NCI-H2107 treated with DMSO at 0.1 percent for 48 hours (cell line): ENCODE results near the gene EDIL3.
"Not testable (repeated sequence)": the region's sequence is repeated elsewhere in the genome, so short reads cannot be mapped to it uniquely, and the experiment has no call there.

Experiments used
- DNase-seq: peaks from one replicate; lab custom pipeline; 2025; ENCODE audit not compliant: unreplicated experiment; lab: John Stamatoyannopoulos, UW

EDIL3 gene

DNA sequence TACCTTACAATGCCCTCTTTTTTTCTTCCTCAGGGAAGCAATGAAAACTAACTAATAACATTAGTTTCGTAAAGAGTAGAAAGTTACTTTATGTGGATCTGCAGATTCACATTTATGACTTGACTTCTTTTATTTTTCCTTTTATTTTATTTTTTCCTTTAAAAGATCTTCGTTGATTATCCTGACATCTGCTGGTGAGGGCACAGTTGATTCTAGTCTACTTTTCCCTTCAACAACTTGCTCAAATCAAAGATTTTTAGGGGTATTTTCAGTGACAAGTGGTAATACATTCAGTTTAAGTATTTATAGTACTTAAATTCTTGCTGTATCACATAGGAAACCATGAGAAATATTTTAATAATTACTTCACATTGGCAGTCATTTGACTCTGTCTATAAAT is 4.9 kb downstream of the EDIL3 start:
- DNase-seq, result no peak

DNA sequence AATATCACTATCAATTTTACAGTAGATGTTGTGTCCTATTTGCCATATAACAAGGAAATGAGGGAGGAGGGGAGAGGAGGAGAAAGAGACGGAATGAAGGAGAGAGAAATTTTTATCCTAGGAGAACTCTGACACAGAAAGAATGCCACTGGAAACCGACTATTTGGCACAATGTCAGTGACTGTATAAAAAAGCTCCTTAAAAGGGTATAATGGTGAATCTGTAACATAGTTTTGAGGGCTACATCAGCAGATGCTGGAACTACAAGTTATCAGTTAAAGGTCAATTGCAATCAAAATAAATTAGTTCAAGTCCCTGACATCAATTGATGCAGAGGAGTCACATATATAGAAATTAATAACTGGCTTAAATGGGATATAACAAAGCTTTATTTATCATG is 5.7 kb downstream of the EDIL3 start:
- no peak for DNase-seq

GRCh38 chr5:84378420-84378819 is 6.3 kb downstream of the EDIL3 start:
- no peak for DNase-seq

GRCh38 chr5:84376346-84376745 is 8.3 kb downstream of the EDIL3 start:
- DNase-seq, result no peak

- DNase-seq, result no peak
Measured at GRCh38 chr5:84374568-84374967, 10.1 kb downstream of the EDIL3 start.

GRCh38 chr5:84373506-84373905 is 11.2 kb downstream of the EDIL3 start:
- DNase-seq, result no peak

GRCh38 chr5:84372066-84372695 is 12.5 kb downstream of the EDIL3 start:
- no peak for DNase-seq

GRCh38 chr5:84370176-84370575 is 14.5 kb downstream of the EDIL3 start:
- DNase-seq, result no peak

DNA sequence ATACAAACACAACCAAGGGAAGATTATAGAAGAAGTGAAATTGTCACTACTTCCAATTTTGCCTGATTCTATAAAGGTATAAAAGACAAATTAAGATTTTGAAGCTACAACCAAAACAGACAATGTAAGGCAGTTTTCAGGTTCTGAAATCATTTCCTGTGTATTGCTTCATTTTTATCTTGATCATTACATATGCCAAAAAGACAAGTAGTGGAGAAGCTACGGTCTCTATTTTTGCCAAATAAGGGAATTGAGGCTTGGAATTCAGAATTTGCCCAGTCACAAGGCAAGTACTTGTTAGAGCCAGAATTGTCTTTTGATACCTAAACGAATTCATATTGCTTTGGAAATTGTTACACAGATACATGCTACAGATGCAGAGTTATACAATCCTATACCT is 20.6 kb downstream of the EDIL3 start:
- no peak for DNase-seq

GRCh38 chr5:84362061-84362720 is 22.5 kb downstream of the EDIL3 start:
- DNase-seq, result no peak

- no peak for DNase-seq
Measured at GRCh38 chr5:84361572-84361971, 23.1 kb downstream of the EDIL3 start.

DNA sequence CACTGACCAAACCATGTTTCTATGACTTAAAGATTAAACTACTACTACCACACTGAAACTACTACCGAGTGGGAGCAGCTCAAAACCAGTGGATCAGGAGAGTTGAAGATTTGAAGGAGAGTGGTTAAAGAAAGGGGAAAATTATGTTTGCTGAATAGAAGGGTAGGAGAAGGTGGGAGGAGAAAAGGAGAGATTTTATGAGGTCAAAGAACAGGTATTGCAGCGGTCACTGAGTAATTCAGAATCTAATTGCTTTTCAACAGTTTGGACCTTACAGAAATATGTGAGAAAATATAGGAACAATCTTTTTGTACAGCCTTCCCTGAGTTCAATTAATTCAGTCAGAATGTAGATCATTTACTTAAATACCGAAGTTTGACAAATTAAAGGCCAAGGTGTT is 24.6 kb downstream of the EDIL3 start:
- DNase-seq, result no peak

DNA sequence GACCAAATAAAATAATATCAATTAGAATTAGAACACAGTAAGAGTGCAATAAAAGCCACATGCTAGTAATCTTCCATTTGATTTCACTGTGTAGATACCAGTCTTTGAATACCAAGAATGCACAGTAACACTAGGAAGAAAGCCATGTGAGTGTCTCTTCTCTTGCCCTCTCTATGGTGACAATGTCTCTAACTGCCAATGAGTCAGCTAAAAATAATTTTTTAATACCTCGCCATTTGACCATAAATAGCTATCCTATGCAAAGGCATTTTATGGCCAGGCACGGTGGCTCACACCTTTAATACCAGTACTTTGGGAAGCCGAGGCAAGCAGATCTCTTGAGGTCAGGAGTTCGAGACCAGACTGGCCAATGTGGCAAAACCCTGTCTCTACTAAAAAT is 30.6 kb downstream of the EDIL3 start:
- DNase-seq, result no peak

DNA sequence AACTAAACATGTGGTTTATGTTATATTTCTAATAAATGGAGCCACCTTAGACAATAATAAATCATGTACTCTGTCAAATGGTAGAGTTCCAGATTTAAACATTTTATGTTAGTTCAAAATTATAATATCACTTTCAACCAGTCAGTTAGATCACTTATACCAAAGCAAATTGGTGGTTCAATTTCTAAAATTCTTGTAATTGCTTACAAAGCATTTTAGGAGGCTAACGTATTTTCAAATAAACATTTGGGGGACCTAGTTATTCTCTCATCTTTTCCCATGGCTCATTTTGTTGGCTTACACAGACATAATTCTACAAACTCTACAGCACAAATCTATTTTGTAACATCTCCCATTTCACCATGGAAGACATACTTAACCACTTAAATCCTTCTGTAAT is 39.9 kb downstream of the EDIL3 start:
- no peak for DNase-seq

GRCh38 chr5:84343171-84343570 is 41.5 kb downstream of the EDIL3 start:
- no peak for DNase-seq

- no peak for DNase-seq
Measured at GRCh38 chr5:84332106-84332505, 52.6 kb downstream of the EDIL3 start.

DNA sequence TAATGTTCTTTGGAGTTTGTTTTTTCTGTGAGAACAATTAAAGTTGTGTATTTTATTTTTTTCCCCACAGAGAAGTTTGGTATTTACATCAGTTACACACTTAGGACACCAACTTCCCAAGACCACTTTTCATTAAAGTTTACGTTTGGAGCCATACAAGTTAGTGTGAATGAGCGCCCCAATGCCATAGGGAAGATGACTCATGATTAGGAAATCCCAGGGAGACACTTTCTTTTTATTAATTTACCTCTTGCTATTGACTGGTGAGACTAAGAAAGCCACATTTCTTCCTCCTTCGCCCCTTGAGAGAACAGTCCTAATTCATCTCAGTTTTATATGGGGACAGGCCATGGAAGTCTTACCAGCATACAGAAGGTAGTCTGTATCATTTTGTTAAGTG is 57.1 kb downstream of the EDIL3 start:
- DNase-seq, result no peak

DNA sequence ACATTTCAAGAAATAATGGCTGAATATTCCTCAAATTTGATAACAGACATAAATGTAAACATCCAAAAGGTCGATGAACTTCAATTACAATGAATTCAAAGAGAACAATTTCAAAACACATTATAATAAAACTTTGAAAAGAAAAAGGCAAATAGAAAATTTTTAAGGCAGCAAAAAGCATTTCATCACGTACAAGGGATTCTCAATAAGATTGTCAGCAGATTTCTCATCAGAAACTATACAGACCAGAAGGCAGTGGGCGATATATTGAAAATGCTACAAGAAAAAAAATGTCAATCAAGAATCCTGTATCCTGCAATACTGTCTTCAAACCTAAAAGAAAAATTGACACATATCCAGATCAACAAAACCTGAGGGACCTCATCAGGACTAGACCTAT is 62.0 kb downstream of the EDIL3 start:
- no peak for DNase-seq

DNA sequence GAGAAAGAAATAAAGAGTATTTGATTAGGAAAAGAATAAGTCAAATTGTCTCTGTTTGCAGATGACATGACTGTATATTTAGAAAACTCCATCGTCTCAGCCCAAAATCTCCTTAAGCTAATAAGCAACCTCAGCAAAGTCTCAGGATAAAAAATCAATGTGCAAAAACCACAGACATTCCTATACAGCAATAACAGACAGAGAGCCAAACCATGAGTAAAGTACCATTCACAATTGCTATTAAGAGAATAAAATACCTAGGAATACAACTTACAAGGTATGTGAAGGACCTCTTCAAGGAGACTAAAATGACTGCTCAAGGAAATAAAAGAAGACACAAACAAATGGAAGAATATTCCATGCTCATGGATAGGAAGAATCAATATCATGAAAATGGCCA is 66.9 kb downstream of the EDIL3 start:
- not testable (repeated sequence) for DNase-seq

DNA sequence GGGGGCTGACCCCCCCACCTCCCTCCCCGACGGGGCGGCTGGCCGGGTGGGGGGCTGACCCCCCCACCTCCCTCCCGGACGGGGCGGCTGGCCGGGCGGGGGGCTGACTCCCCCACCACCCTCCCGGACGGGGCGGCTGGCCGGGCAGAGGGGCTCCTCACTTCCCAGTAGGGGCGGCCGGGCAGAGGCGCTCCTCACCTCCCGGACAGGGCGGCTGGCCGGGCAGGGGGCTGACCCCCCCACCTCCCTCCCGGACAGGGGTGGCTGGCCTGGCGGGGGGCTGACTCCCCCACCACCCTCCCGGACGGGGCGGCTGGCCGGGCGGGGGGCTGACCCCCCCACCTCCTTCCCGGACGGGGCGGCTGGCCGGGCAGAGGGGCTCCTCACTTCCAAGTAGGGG is 72.4 kb downstream of the EDIL3 start:
- not testable (repeated sequence) for DNase-seq

DNA sequence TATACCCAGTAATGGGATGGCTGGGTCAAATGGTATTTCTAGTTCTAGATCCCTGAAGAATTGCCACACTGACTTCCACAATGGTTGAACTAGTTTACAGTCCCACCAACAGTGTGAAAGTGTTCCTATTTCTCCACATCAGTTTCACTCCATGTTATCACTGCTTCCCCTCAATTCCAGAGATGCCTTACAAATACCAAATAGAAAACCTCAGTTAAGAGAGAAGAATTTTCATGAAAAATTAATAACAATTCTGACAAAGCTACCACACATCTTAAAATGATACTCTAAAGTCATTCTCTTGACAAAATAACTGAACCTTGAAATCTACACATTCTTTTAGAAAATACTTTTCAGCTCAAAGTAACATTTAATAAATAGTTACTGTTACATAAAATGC is 74.8 kb downstream of the EDIL3 start:
- not testable (repeated sequence) for DNase-seq

- DNase-seq, result no peak
Measured at GRCh38 chr5:84306601-84307000, 78.1 kb downstream of the EDIL3 start.

DNA sequence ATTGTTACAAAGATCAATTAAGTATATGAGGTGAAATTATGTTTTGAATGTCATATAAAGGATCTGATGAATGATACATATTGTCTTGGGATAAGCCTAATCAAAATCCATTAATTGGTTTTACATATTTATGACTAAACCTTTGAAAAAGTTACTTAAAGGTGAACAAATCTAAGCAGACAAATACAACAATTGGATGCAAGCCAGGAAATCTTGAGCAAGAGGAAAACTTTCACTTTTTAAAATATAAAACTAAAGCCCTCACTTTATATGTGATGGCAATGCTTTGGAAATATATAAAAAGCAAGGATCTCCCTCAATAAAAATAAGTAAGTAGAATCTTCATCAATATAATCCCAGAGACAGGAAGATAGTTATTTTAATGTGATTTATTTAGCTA is 80.1 kb downstream of the EDIL3 start:
- DNase-seq, result no peak
